GM21528 (cell line): ENCODE measurements around the gene OR6C76.
"Not testable (repeated sequence)": the region's sequence is repeated elsewhere in the genome, so short reads cannot be mapped to it uniquely, and the experiment has no call there.

Experiments
- ATAC-seq: cut with Tn5 transposase; IDR thresholded peaks from one replicate; pipeline ENCODE4 v1.9.1; 2021; ENCODE audit warnings: mild to moderate bottlenecking, moderate library complexity; ENCODE audit not compliant: unreplicated experiment, low FRiP score

OR6C76 gene

DNA sequence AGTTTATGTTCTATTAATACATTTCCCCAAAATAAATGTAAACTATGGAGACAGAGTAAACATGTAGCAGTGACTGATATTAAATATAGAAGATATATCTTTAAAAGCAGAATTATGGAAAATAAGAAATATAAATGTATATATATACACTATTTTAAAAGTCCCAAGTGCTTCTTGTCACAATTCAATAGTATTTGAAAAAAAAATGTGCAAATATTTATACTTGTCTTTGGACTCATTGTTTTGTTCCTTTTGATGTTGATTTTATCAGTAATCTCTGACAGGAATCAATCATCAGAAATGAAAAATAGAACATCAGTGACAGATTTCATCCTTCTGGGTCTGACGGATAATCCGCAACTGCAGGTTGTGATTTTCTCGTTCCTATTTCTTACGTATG lies at the start of gene OR6C76:
OR6C76 (plus strand) TSS at position 301 of the 400 bp plus-strand sequence; CDS start at position 301, 0 bp downstream.
- ATAC-seq = no peak

DNA sequence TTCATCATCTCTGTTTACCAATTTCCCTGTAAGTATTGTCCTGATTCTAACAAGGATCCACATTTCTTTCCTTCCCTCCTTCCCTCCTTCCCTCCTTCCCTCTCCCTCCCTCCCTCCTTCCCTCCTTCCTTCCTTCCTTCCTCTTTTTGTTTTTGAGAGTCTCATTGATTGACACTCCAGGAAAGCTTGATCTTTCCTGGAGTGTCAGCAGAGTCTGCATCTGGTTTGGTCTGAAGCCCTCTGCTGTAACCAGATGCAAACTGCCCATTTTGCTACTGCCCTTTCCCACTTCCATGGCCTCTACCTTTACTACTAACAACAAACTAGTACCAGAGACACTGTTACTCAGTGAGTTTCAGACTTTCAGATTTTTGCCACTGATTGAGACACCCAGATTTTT lies 40.2 kb upstream of the OR6C76 start:
- no peak for ATAC-seq

GRCh38 chr12:55392032-55392795 lies 33.8 kb upstream of the OR6C76 start:
- ATAC-seq = no peak

GRCh38 chr12:55396326-55396725 lies 29.7 kb upstream of the OR6C76 start:
- no peak for ATAC-seq

- ATAC-seq = no peak
Observed at GRCh38 chr12:55400229-55400628, 25.8 kb upstream of the OR6C76 start, which contains the start of gene OR6C65. TSS of gene OR6C65 (plus strand) at chr12:55400529. CDS start at chr12:55400529, 0 bp downstream.

DNA sequence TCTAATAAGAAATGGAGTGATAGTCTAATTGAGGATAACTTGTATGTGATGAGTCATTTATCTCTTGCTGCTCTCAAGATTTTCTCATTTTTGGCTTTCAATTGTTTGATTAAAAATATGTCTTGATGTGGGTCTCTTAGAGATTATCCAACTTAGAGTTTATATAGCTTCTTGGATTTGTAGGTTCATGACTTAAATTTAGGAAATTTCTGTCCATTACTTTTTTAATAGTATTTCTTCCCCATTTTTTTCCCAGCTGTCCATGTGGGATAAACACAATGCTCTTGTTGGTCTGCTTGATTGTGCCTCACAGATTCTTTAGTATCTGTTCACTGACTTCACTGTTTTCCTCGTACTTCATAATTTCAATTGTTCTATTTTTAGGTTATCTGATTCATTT lies 18.2 kb upstream of the OR6C76 start:
- no peak for ATAC-seq

DNA sequence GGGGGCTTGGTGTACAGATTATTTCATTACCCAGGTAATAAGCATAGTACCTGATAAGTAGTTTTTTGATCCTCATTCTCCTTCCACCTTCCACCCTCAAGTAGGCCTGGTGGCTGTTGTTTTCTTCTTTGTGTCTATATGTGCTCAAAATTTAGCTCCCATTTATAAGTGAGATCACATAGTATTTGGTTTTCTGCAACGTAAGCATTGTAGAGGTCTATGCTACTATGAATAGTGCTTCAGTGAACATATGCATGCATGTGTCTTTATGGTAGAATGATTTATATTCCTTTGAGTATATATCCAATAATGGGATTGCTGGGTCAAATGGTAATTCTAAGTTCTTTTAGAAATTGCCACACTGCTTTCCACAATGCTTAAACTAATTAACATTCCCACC lies 16.9 kb upstream of the OR6C76 start:
- not testable (repeated sequence) for ATAC-seq

GRCh38 chr12:55412138-55412537 lies 13.9 kb upstream of the OR6C76 start:
- ATAC-seq = not testable (repeated sequence)

- ATAC-seq = not testable (repeated sequence)
Observed at GRCh38 chr12:55413498-55414388, 12.3 kb upstream of the OR6C76 start.

- not testable (repeated sequence) for ATAC-seq
Observed at GRCh38 chr12:55414396-55414823, 11.6 kb upstream of the OR6C76 start.

- not testable (repeated sequence) for ATAC-seq
Observed at GRCh38 chr12:55414889-55415288, 11.2 kb upstream of the OR6C76 start.

GRCh38 chr12:55416961-55417360 lies 9.1 kb upstream of the OR6C76 start:
- no peak for ATAC-seq

- ATAC-seq = no peak
Observed at GRCh38 chr12:55420307-55420962, 5.6 kb upstream of the OR6C76 start.

DNA sequence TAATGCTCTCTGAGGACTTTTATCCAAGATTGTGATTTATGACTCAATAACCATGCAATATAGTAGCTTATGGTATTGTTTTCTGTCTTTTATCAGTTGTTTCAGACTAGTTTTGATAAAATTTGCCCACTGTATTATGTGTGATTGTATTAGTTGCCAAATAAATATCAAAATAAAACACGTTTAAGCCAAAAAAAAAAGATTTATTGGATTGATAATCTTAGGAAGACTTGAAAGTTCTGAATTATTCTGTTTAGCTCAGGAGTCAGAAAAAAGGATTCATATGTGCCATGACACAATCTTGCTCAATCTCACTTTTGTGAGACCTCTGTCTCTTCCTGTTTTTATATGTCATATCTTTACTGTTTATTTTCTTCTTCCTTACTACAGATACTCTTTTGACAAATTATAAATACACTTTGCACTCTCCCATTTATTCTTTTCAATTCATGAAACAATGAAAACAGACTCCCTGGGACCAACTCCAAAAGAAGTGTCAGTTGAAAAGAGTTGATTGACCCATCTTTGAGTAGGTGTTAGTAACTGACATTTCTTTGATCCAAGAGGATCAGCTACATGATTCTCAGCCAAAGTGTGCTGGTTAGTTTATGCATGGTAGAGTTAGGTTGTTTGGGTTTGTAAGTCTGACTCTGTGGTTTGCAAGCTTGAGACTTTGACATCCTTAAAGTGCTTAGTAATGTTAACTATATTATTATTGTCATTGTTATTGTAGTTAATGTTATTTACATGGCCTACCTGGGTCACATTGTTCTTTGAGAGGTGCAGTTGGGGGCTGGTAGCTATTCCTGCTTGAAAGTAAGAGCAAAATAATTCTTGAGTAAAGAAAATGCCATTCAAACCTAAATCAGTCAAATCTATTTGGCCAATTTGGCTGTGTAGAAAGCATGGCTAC lies 2.5 kb downstream of the OR6C76 start:
- no peak for ATAC-seq

GRCh38 chr12:55441233-55441632 lies 15.2 kb downstream of the OR6C76 start:
- not testable (repeated sequence) for ATAC-seq

DNA sequence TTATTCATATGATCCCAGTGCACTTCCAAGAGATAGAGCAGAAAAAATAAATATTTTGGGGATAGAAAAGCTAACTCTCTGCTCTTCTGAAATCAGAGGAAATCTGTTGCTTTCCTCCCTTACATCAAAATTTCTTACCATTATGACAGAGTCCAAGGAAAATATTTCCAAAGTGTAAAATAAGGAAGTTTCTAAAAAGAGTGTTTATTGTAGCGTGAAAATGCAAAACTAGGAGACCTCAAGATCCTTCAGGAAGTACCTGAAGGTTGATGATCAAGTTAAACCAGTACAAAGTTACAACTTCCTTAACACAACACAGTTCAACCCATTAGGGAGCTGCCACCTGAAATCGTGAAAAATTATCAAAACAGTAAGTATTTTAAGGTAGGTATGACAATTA lies 17.7 kb downstream of the OR6C76 start, which contains the start of gene OR6C2:
OR6C2 (plus strand) TSS at position 301 of the 400 bp plus-strand sequence. CDS start 8,138 bp downstream, outside the sequence.
- ATAC-seq = no peak

DNA sequence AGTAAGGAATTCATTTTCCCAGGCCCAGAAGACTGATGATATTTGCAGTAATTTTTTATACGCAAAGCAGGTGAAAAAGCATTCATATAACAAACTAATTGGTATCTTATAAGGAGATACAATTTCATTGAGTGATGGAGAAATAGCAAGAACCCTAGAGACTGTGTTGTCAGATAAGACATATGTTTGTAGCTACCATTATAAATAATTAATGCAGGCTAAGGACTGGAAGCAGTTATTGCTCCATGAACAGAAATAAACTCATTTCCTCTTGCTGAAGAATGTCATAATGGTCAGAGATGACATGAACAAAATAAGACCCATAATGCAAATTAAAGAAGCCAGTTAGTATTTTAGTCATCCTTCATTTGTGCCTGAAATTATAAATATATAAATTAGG lies 19.3 kb downstream of the OR6C76 start:
- no peak for ATAC-seq

GRCh38 chr12:55446326-55446725 lies 20.3 kb downstream of the OR6C76 start:
- ATAC-seq = no peak

- ATAC-seq = no peak
Observed at GRCh38 chr12:55448825-55449224, 22.8 kb downstream of the OR6C76 start.

DNA sequence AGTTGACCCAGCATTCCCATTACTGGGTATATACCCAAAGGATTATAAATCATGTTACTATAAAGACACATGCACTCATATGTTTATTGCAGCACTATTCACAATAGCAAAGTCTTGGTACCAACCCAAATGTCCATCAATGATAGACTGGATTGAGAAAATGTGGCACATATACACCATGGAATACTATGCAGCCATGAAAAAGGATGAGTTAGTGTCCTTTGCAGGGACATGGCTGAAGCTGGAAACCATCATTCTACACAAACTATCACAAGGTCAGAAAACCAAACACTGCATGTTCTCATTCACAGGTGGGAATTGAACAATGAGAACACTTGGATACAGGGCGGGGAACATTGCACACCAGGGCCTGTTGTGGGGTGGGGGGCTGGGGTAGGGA lies 38.9 kb downstream of the OR6C76 start:
- not testable (repeated sequence) for ATAC-seq
